Measurements from ENCODE around the gene IL3RA. TPM values are rescaled to one million over a fixed set of nuclear protein-coding genes. Genes with fewer than 3 reads are reported as not detected.

Gene IL3RA
- total RNA-seq, result not detected in 2 replicates
- long read RNA-seq, result 0 reads

GRCh38 chrX:1336331-1336943, at the start of gene IL3RA:
IL3RA (plus strand) TSS chrX:1336785; CDS start chrX:1341766, 4,981 bp downstream.
- no peak within 1 kb of the TSS for H3K27ac Mint-ChIP-seq
- no peaks in the 10 kb centered on the region for H3K9me3 Mint-ChIP-seq (ENCODE audit: low read depth)
- no peaks in the 10 kb centered on the region for H3K36me3 Mint-ChIP-seq (ENCODE audit: insufficient read depth)
- no peak within 1 kb of the TSS for H3K4me3 Mint-ChIP-seq (ENCODE audit: low read depth)
- no peaks in the 10 kb centered on the region for H3K27me3 Mint-ChIP-seq
- DNase-seq (ENCODE audit: low spot score, unreplicated experiment), result no peak
- H3K4me1 Mint-ChIP-seq (ENCODE audit: low read depth), result no peaks in the 10 kb centered on the region
- TF ChIP-seq CTCF (IDR thresholded peaks at IDR 0.05; ENCODE audit: unreplicated experiment), result no peak

GRCh38 chrX:1289535-1289934, 47.0 kb upstream of the IL3RA start:
- peaks cover 5% of the 10 kb centered on the region for H3K27me3 Mint-ChIP-seq
- peaks cover 8% of the 10 kb centered on the region for H3K9me3 Mint-ChIP-seq (ENCODE audit: low read depth)
- peak overlapping the region; percentile 76 for H3K27ac Mint-ChIP-seq
- TF ChIP-seq CTCF (IDR thresholded peaks at IDR 0.05; ENCODE audit: unreplicated experiment), result no peak
- H3K36me3 Mint-ChIP-seq (ENCODE audit: insufficient read depth), result peaks cover 4% of the 10 kb centered on the region
- no peak for DNase-seq (ENCODE audit: low spot score, unreplicated experiment)
- H3K4me1 Mint-ChIP-seq (ENCODE audit: low read depth), result peaks cover 6% of the 10 kb centered on the region
- H3K4me3 Mint-ChIP-seq (ENCODE audit: low read depth), result no peak overlapping the region

GRCh38 chrX:1291110-1291740, 45.4 kb upstream of the IL3RA start:
- Mint-ChIP-seq H3K27ac (no peak overlapping the region), H3K9me3 (ENCODE audit: low read depth) (peaks cover 14% of the 10 kb centered on the region), H3K4me1 (ENCODE audit: low read depth) (peaks cover 6% of the 10 kb centered on the region), H3K4me3 (ENCODE audit: low read depth) (no peak overlapping the region), H3K36me3 (ENCODE audit: insufficient read depth) (peaks cover 4% of the 10 kb centered on the region), H3K27me3 (peaks cover 5% of the 10 kb centered on the region)
- no peak for TF ChIP-seq CTCF (IDR thresholded peaks at IDR 0.05; ENCODE audit: unreplicated experiment)
- DNase-seq (ENCODE audit: low spot score, unreplicated experiment), result no peak

- no peak for TF ChIP-seq CTCF (IDR thresholded peaks at IDR 0.05; ENCODE audit: unreplicated experiment)
- Mint-ChIP-seq H3K27ac (peak overlapping the region; percentile 7), H3K4me3 (ENCODE audit: low read depth) (peak overlapping the region; percentile 42), H3K9me3 (ENCODE audit: low read depth) (peaks cover 14% of the 10 kb centered on the region), H3K27me3 (peaks cover 5% of the 10 kb centered on the region), H3K36me3 (ENCODE audit: insufficient read depth) (peaks cover 4% of the 10 kb centered on the region), H3K4me1 (ENCODE audit: low read depth) (peaks cover 6% of the 10 kb centered on the region)
- no peak for DNase-seq (ENCODE audit: low spot score, unreplicated experiment)
These were observed 43.9 kb upstream of the IL3RA start for GRCh38 chrX:1292575-1293290.

GRCh38 chrX:1294301-1295067, 42.1 kb upstream of the IL3RA start:
- H3K27ac Mint-ChIP-seq, result no peak overlapping the region
- no peak overlapping the region for H3K4me3 Mint-ChIP-seq (ENCODE audit: low read depth)
- DNase-seq (ENCODE audit: low spot score, unreplicated experiment), result no peak
- peaks cover 6% of the 10 kb centered on the region for H3K4me1 Mint-ChIP-seq (ENCODE audit: low read depth)
- peaks cover 5% of the 10 kb centered on the region for H3K27me3 Mint-ChIP-seq
- TF ChIP-seq CTCF (IDR thresholded peaks at IDR 0.05; ENCODE audit: unreplicated experiment), result no peak
- H3K36me3 Mint-ChIP-seq (ENCODE audit: insufficient read depth), result peaks cover 4% of the 10 kb centered on the region
- H3K9me3 Mint-ChIP-seq (ENCODE audit: low read depth), result peaks cover 14% of the 10 kb centered on the region

Data from progenitor cell of endocrine pancreas (in vitro differentiated cells).